Osteoblast (primary cell): Measurements from ENCODE around the gene SIX4. TPM values are rescaled to one million over a fixed set of nuclear protein-coding genes. Genes with fewer than 3 reads are reported as not detected.
A peak's percentile ranks its signal among the peaks of the same experiment; 100 is the strongest.

ENCODE experiments used
- DNase-seq: peaks from one replicate; pipeline ENCODE4 v3.0.0; 2011; ENCODE audit warnings: low spot score, mixed read lengths; ENCODE audit not compliant: insufficient read length; ENCODE audit errors: missing footprints
- H2AFZ ChIP-seq: 2 replicates; pipeline ENCODE4 v1.6.0; 2011; ENCODE audit warnings: mild to moderate bottlenecking, low read length
- H3K27ac ChIP-seq: 2 replicates; pipeline ENCODE4 v1.5.1; 2011; ENCODE audit warnings: mild to moderate bottlenecking, low read depth, low read length, moderate library complexity
- H3K27me3 ChIP-seq: 2 replicates; pipeline ENCODE4 v1.6.0; 2012; ENCODE audit warnings: mild to moderate bottlenecking, control low read depth, inconsistent platforms, low read length, moderate library complexity; ENCODE audit not compliant: insufficient read depth
- H3K36me3 ChIP-seq: 2 replicates; pipeline ENCODE4 v1.5.1; 2011; ENCODE audit warnings: mild to moderate bottlenecking, low read length, control low read depth, moderate library complexity; ENCODE audit not compliant: insufficient read depth
- H3K4me1 ChIP-seq: 2 replicates; pipeline ENCODE4 v1.5.1; 2011; ENCODE audit warnings: mild to moderate bottlenecking, low read length, control low read depth, moderate library complexity; ENCODE audit not compliant: insufficient read depth
- H3K4me2 ChIP-seq: 2 replicates; pipeline ENCODE4 v1.6.0; 2011; ENCODE audit warnings: mild to moderate bottlenecking, low read length; ENCODE audit not compliant: insufficient read depth
- H3K4me3 ChIP-seq: fragments of 200-600 bp; sonication (generic); 3 replicates; pipeline ENCODE4 v1.5.1; 2012; ENCODE audit warnings: mild to moderate bottlenecking, low read length, inconsistent platforms; ENCODE audit not compliant: insufficient read depth
- H3K79me2 ChIP-seq: 2 replicates; pipeline ENCODE4 v1.6.0; 2012; ENCODE audit warnings: mild to moderate bottlenecking, low read length, control low read depth, inconsistent platforms; ENCODE audit not compliant: insufficient read depth
- H3K9me3 ChIP-seq: 2 replicates; pipeline ENCODE4 v1.5.1; 2011; ENCODE audit warnings: low read depth, low read length, control low read depth
- H4K20me1 ChIP-seq: 2 replicates; pipeline ENCODE4 v1.6.0; 2012; ENCODE audit warnings: mild to moderate bottlenecking, low read length, control low read depth; ENCODE audit not compliant: insufficient read depth
- CTCF ChIP-seq: IDR thresholded peaks from 2 replicates; pipeline ENCODE4 v1.5.1; 2011; ENCODE audit warnings: mild to moderate bottlenecking, low read depth, low read length, moderate library complexity; ENCODE audit errors: extremely low read depth
- total RNA-seq: library from RNA; depleted of rRNA; stranded (reverse); fragments of >200 nt; gene quantifications from 2 replicates; pipeline ENCODE4 v1.2.3, GENCODE V29; 2012

SIX4 gene
- total RNA-seq, 1 donor, result 14.5 TPM

DNA sequence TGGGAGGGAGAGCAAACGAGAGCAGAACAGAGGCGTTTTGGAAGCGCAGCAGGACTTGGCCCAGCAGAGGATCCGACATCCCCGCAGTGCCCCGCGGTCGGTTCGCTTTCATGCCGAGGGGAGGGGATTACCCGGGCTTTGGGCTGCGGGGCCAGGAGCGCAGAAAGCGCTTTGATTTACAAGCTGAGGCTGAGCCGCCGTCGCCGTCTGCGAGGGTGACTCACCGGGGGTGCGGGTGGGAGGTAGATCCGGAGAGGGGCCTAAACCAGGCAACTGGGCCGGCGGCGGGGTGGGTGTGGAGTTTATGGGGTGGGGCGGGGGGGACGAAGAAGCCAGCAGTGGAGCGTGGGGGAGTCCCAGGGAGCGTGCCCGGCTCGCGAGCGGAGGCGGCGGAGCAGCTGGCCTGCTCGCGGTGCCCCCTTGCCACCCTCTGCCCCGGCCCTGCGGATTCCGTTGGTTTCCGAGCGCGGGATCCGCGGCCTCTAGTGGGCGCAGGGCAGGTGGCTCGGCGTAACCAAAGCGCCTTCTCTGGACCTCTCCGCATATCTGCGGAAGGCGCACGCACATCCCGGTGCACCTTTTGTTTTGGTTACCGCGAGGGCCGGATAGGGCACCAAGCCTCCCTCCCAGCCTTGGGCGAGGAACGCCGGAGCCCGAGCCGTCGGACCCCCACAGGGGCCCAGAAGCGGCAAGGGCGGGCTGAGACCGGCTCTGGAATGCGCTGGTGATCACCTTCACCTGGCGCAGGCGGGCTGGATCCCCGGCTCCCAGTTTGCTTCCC, 2.6 kb downstream of the SIX4 start:
- H3K4me2 ChIP-seq, result peak overlapping the region; percentile 74
- peak; percentile 28 for TF ChIP-seq CTCF
- peaks cover 22% of the 10 kb centered on the region for H3K36me3 ChIP-seq
- peak; percentile 85 for DNase-seq
- H3K4me3 ChIP-seq, result peak overlapping the region; percentile 76
- no peaks in the 10 kb centered on the region for H3K27me3 ChIP-seq
- H3K27ac ChIP-seq, result peak overlapping the region; percentile 41
- peaks cover 52% of the 10 kb centered on the region for H3K79me2 ChIP-seq
- peaks cover 8% of the 10 kb centered on the region for H3K4me1 ChIP-seq
- peaks cover 26% of the 10 kb centered on the region for H4K20me1 ChIP-seq
- peak overlapping the region; percentile 72 for H2AFZ ChIP-seq
- no peaks in the 10 kb centered on the region for H3K9me3 ChIP-seq

DNA sequence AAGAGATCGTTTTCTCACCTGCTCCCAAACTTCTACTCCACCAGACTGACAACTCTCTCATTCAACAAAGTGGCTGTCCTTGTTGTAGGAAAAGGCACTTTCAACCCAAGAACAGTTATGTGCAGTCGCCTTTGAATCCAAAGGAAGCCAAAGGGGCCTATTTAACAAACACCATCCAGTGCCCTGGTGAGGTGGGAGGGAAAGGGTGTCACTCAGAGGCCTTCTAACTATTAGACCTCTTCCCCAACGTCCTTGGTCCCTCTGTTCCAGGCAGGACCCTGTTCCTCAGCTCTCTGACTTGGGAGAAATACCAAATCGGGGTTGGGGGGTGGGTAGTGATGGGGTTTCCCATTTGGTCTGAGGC, 3.2 kb downstream of the SIX4 start:
- Histone ChIP-seq H3K4me2 (peak overlapping the region; percentile 74), H3K4me1 (peaks cover 8% of the 10 kb centered on the region), H2AFZ (peak overlapping the region; percentile 56), H4K20me1 (peaks cover 26% of the 10 kb centered on the region), H3K4me3 (peak overlapping the region; percentile 76), H3K36me3 (peaks cover 22% of the 10 kb centered on the region), H3K27ac (no peak overlapping the region), H3K79me2 (peaks cover 52% of the 10 kb centered on the region), H3K9me3 (no peaks in the 10 kb centered on the region), H3K27me3 (no peaks in the 10 kb centered on the region)
- no peak for TF ChIP-seq CTCF
- DNase-seq, result peak; percentile 59

DNA sequence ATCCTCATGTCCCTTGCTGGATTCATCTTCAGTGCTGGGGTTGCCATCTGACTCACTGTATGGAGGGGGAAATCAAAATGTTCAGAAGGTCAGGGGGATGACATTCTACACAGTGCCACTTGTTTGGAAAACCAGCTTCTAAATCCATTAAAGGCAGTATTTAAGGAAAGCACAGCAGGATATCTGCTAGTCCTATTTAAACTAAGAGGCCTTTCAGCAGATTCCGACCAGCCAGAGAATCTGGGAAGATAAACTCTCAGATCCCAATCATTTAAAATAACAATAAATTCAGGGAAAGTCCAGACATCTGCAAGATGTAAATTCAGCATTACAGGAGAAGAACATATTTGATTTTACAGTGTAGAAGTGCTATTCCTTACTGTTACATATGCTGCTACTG, 3.8 kb downstream of the SIX4 start:
- Histone ChIP-seq H2AFZ (no peak overlapping the region), H3K4me1 (peaks cover 8% of the 10 kb centered on the region), H3K4me3 (peak overlapping the region; percentile 76), H3K27ac (no peak overlapping the region), H4K20me1 (peaks cover 26% of the 10 kb centered on the region), H3K9me3 (no peaks in the 10 kb centered on the region), H3K27me3 (no peaks in the 10 kb centered on the region), H3K36me3 (peaks cover 22% of the 10 kb centered on the region), H3K79me2 (peaks cover 52% of the 10 kb centered on the region), H3K4me2 (peak overlapping the region; percentile 74)
- no peak for TF ChIP-seq CTCF
- no peak for DNase-seq

- Histone ChIP-seq H3K4me2 (no peak overlapping the region), H3K79me2 (peaks cover 6% of the 10 kb centered on the region), H3K27me3 (no peaks in the 10 kb centered on the region), H3K36me3 (peaks cover 21% of the 10 kb centered on the region), H3K9me3 (no peaks in the 10 kb centered on the region), H4K20me1 (no peaks in the 10 kb centered on the region), H3K27ac (no peak overlapping the region), H2AFZ (no peak overlapping the region), H3K4me3 (no peak overlapping the region), H3K4me1 (no peaks in the 10 kb centered on the region)
- no peak for DNase-seq
- TF ChIP-seq CTCF, result no peak
Observed at GRCh38 chr14:60713513-60713912, 10.6 kb downstream of the SIX4 start.
